Left lung (tissue), 10 donors: ENCODE measurements around the gene ZNF526. TPM values are rescaled to one million over a fixed set of nuclear protein-coding genes. Genes with fewer than 3 reads are reported as not detected.

Experiments
- ATAC-seq: fragments of 200-7000 bp; cut with Tn5 transposase; one replicate; pipeline ENCODE4 v1.9.1; 2020; ENCODE audit warnings: moderate library complexity
- DNase-seq, 4 donors: peaks; one replicate each; pipeline ENCODE4 v3.0.0-alpha.2; 2013 to 2020
- H3K27ac ChIP-seq, 2 donors: fragments of 200-600 bp; sonication (generic) in 1 of 2; one replicate each; pipeline versions ENCODE4 v1.5.0 to v1.8.0; 2020 to 2021
- H3K27me3 ChIP-seq, 2 donors: fragments of 200-600 bp; sonication (generic) in 1 of 2; one replicate each; pipeline versions ENCODE4 v1.5.0 to v1.8.0; 2020 to 2021
- H3K36me3 ChIP-seq, 2 donors: fragments of 200-600 bp; sonication (generic) in 1 of 2; one replicate each; pipeline versions ENCODE4 v1.5.0 to v1.8.0; 2020 to 2021
- H3K4me1 ChIP-seq, 2 donors: fragments of 200-600 bp; one replicate each; pipeline ENCODE4 v1.8.0; 2021
- H3K4me3 ChIP-seq, 2 donors: fragments of 200-600 bp; sonication (generic) in 1 of 2; one replicate each; pipeline versions ENCODE4 v1.5.0 to v1.8.0; 2020 to 2021; ENCODE audit warnings: mild to moderate bottlenecking in 1 of 2
- H3K9me3 ChIP-seq, 2 donors: fragments of 200-600 bp; sonication (generic) in 1 of 2; one replicate each; pipeline versions ENCODE4 v1.5.0 to v1.8.0; 2020 to 2021
- intact Hi-C, 2 donors: fragments of 100-400 bp; cut with DNase I; formaldehyde crosslinking; loops; one replicate each; pipeline versions ENCODE4 v1.11.2 to v1.14.2; 2022
- polyA plus RNA-seq, 6 donors: library from polyadenylated mRNA; unstranded; fragments of 120-200 nt; gene quantifications; one replicate each; pipeline ENCODE4 v1.2.1, GENCODE V29; 2013; ENCODE audit not compliant: insufficient read length in 6 of 6
- total RNA-seq, 2 donors: library from RNA; stranded (reverse); fragmentation: NEBNext Ultra II Directional; extraction: Animal tissue kit (Norgen Biotek cat#: 25700); gene quantifications; one replicate each; pipeline ENCODE4 v1.2.1, GENCODE V29; 2021
- TF ChIP-seq, protein P1 (sequence below), 2 donors: fragments of 200-600 bp; sonication (generic) in 1 of 2; IDR thresholded peaks; one replicate each; pipeline versions ENCODE4 v1.5.0 to v1.8.0; 2021; ENCODE audit warnings: antibody characterized with exemption in 2 of 2
- donor health status: DM: no; HTN: yes; CAD: no.
- donor health status: DM: no; HTN: no; CAD: no.

ZNF526 gene
- total and polyA plus RNA-seq, 8 donors: 8.1 to 12.7 (median 9.1) TPM

GRCh38 chr19:42232435-42232834 lies 12.3 kb downstream of the ZNF526 start:
- Histone ChIP-seq H3K4me3 (no peak overlapping the region), H3K27ac (no peak overlapping the region), H3K27me3 (no peaks in the 10 kb centered on the region), H3K9me3 (no peaks in the 10 kb centered on the region), H3K36me3 (peaks cover 0 to 99% of the 10 kb centered on the region in 2 donors), H3K4me1 (no peaks in the 10 kb centered on the region)
- ATAC-seq: no peak
- TF ChIP-seq, protein P1, sequence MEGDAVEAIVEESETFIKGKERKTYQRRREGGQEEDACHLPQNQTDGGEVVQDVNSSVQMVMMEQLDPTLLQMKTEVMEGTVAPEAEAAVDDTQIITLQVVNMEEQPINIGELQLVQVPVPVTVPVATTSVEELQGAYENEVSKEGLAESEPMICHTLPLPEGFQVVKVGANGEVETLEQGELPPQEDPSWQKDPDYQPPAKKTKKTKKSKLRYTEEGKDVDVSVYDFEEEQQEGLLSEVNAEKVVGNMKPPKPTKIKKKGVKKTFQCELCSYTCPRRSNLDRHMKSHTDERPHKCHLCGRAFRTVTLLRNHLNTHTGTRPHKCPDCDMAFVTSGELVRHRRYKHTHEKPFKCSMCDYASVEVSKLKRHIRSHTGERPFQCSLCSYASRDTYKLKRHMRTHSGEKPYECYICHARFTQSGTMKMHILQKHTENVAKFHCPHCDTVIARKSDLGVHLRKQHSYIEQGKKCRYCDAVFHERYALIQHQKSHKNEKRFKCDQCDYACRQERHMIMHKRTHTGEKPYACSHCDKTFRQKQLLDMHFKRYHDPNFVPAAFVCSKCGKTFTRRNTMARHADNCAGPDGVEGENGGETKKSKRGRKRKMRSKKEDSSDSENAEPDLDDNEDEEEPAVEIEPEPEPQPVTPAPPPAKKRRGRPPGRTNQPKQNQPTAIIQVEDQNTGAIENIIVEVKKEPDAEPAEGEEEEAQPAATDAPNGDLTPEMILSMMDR (IDR thresholded peaks at IDR 0.05): no peak
- peak in 1 of 4 donors; percentile 36 for DNase-seq
- intact Hi-C loops: no loop called here

DNA sequence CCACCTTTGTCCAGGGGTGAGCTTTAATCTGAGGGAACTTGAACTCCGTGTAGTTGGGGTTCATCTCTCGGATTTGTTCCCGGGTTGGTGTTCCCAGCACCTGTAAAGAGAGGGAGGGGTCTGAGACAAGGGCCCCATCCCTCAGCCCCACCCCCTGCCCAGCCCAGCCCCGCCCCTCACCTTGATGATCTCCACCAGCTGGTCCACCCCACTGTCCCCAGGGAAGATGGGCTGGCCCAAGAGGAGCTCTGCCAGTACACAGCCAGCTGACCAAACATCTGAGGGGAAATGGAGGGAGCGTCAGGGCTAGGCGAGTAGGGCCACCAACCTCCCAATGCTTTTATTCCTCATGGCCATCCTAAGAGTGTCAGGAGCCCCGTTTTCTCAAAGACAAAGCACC lies 13.0 kb downstream of the ZNF526 start:
- TF ChIP-seq, protein P1 (IDR thresholded peaks at IDR 0.05): no peak
- peak in 1 of 4 donors; percentile 23 for DNase-seq
- Histone ChIP-seq H3K27me3 (no peaks in the 10 kb centered on the region), H3K36me3 (peaks cover 0 to 96% of the 10 kb centered on the region in 2 donors), H3K27ac (no peak overlapping the region), H3K4me3 (no peak overlapping the region), H3K4me1 (no peaks in the 10 kb centered on the region), H3K9me3 (no peaks in the 10 kb centered on the region)
- no peak for ATAC-seq
- intact Hi-C loops: no loop called here

GRCh38 chr19:42233678-42234292 lies 13.7 kb downstream of the ZNF526 start:
- Histone ChIP-seq H3K4me3 (no peak overlapping the region), H3K9me3 (no peaks in the 10 kb centered on the region), H3K27ac (no peak overlapping the region), H3K4me1 (peaks cover 0 to under 1% of the 10 kb centered on the region in 2 donors), H3K27me3 (no peaks in the 10 kb centered on the region), H3K36me3 (peaks cover 0 to 93% of the 10 kb centered on the region in 2 donors)
- ATAC-seq (no peak), DNase-seq (no peak)
- intact Hi-C loops: no loop called here
- TF ChIP-seq, protein P1 (IDR thresholded peaks at IDR 0.05): no peak

GRCh38 chr19:42234364-42234763 lies 14.3 kb downstream of the ZNF526 start:
- Histone ChIP-seq H3K4me3 (no peak overlapping the region), H3K27ac (no peak overlapping the region), H3K27me3 (no peaks in the 10 kb centered on the region), H3K36me3 (peaks cover 0 to 93% of the 10 kb centered on the region in 2 donors), H3K9me3 (no peaks in the 10 kb centered on the region), H3K4me1 (peaks cover 0 to 6% of the 10 kb centered on the region in 2 donors)
- ATAC-seq (no peak), DNase-seq (peak in 1 of 4 donors; percentile 43)
- TF ChIP-seq, protein P1 (IDR thresholded peaks at IDR 0.05): no peak
- intact Hi-C loops: no loop called here

DNA sequence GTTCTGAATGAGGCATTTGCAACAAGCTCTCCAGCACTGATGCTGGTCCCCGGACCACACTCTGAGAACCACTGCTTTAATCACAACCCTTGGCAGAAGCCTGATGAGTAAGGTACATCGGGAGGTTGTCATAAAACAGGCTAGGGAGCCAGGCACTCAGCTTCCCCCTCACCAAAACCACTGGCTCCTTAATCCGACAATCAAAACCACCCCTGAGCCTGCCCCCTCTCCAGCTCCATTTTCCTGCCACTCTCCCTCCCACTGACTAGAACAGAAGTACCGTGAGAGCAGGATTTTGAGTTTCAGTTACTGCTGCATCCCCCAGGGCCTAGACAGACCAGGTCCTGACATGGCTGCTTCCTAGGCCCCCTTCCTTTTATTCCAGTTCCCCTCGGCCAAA lies 15.1 kb downstream of the ZNF526 start:
- Histone ChIP-seq H3K4me3 (no peak overlapping the region), H3K27ac (no peak overlapping the region), H3K36me3 (peaks cover 0 to 92% of the 10 kb centered on the region in 2 donors), H3K27me3 (no peaks in the 10 kb centered on the region), H3K9me3 (no peaks in the 10 kb centered on the region), H3K4me1 (peaks cover 2 to 15% of the 10 kb centered on the region in 2 donors)
- DNase-seq (no peak), ATAC-seq (no peak)
- intact Hi-C loops: no loop called here
- TF ChIP-seq, protein P1 (IDR thresholded peaks at IDR 0.05): no peak
